AG09309 (cell line): Measurements from ENCODE around the gene MUSK.
A peak's percentile ranks its signal among the peaks of the same experiment; 100 is the strongest.

Experiments
- DNase-seq: peaks from one replicate; pipeline ENCODE4 v3.0.0-alpha.2; 2010; ENCODE audit warnings: low read depth
- H3K4me3 ChIP-seq: 2 replicates; pipeline ENCODE4 v1.5.1; 2011; ENCODE audit warnings: mild to moderate bottlenecking, low read depth, low read length, moderate library complexity; ENCODE audit not compliant: control insufficient read depth
- TF ChIP-seq, protein P1 (sequence below): IDR thresholded peaks from 2 replicates; pipeline ENCODE4 v1.5.1; 2011; ENCODE audit warnings: mild to moderate bottlenecking, low read depth, low read length, inconsistent platforms; ENCODE audit not compliant: insufficient read depth, control insufficient read depth; ENCODE audit errors: missing control alignments

The MUSK gene

DNA sequence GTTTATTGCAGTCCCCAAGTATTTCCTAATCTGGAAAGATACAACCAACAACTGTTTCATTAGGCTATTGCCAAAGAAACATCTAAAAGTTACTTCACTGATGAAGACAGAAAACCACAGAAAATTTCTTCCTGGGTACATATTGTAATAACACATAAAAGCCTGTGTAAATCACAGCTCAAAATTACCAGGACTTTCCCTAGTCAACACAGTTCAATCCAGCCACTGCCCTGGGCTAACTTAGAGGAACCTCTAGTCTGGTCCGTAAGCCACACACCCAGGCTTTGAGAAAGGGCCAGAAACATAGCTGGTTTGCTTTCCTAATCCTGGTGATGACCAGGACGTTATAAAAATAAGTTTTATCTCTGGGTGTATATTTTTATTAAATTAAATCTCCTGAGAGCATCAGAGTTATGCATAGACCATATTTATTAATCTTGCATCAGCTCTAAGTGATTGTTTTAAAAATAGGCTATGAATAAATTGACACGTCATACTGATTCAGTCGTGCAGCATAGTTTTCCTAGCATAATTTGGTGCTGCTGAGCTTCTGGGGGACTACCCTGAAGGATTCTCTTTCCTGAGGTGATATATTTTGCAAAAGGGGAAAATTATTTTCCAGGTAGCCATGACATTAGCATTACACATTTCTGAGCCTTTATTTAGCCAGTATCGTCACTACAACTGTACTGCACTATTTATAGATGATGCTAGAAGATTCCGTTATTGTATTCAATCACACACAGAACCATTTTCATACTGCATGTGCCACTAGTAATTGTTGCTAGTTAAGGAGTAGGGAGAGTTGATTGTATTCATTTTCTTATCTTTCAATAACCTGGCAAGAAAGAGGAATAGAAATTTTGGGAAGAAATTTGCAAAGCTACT lies 12.6 kb upstream of the MUSK start:
- TF ChIP-seq, protein P1, sequence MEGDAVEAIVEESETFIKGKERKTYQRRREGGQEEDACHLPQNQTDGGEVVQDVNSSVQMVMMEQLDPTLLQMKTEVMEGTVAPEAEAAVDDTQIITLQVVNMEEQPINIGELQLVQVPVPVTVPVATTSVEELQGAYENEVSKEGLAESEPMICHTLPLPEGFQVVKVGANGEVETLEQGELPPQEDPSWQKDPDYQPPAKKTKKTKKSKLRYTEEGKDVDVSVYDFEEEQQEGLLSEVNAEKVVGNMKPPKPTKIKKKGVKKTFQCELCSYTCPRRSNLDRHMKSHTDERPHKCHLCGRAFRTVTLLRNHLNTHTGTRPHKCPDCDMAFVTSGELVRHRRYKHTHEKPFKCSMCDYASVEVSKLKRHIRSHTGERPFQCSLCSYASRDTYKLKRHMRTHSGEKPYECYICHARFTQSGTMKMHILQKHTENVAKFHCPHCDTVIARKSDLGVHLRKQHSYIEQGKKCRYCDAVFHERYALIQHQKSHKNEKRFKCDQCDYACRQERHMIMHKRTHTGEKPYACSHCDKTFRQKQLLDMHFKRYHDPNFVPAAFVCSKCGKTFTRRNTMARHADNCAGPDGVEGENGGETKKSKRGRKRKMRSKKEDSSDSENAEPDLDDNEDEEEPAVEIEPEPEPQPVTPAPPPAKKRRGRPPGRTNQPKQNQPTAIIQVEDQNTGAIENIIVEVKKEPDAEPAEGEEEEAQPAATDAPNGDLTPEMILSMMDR, result no peak
- DNase-seq, result peak; percentile 97
- no peak overlapping the region for H3K4me3 ChIP-seq

DNA sequence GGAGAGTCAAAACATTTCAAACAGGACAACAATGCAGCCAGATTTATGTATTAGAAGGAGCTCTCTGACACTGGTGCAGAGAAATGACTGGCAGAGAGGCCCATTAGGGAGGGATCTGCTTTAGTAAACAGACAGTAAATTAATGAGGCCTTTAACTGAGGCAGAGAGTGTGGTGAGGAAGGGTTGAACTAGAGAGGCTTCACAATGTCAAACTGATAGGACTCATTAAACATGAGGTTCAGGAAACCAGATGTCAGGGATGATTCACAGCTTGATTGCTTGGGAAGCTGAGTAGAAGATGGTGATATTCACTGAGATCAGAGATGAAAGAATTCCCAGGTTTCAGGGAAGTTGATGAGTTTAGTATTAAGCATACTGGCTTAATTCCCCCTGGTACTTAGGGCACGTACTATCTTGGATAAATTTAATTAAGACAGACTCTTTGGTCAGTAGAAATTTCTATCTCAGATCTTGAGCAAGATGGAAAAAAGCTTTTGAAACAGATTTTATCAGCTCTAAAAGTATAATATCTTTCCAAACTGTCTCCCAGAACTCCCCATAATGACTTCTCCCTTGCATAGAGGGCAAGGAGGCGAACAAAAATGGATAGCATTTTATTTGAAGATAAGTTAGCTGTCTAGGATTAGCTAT lies 8.6 kb upstream of the MUSK start:
- peak; percentile 55 for DNase-seq
- TF ChIP-seq, protein P1, result no peak
- no peak overlapping the region for H3K4me3 ChIP-seq

DNA sequence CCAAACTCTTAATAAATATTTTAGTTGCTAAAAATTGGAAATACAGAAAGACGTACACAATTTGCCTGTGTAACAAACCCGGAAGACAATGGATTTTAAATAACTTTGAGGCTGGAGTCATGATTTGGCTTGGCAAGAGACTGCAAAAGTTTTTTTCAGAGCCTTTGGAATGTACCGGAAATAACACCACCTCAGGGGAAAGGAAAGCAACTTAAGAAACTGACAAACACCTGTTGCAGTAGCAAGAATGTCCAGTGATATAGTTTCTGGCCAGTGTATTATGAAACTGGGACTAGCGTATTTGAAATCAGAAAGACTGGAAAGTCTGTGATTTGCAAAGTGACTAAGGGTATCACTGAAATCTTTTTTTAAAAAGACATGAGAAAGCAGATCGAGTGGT lies 842 bp downstream of the MUSK start:
- no peak for DNase-seq
- no peak overlapping the region for H3K4me3 ChIP-seq
- TF ChIP-seq, protein P1, result no peak

DNA sequence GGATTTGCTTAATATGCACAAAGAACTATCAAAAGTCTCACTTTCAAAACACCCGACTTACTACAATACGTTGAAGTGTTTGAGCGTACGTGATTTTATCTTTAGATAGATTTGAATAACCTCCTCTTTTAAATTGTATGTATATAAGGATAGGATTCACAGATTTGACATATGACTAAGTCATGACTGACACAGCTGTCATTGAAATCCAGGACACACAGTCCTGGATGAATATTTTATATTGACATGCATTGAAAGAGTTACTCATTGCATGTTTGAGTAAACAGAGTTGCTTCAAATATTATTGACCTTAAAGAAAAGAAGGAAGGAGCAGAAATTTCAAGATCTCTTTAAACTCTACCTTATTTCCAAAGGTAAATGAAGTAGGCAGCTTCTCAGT lies 3.3 kb downstream of the MUSK start:
- TF ChIP-seq, protein P1, result no peak
- DNase-seq, result no peak
- no peak overlapping the region for H3K4me3 ChIP-seq

DNA sequence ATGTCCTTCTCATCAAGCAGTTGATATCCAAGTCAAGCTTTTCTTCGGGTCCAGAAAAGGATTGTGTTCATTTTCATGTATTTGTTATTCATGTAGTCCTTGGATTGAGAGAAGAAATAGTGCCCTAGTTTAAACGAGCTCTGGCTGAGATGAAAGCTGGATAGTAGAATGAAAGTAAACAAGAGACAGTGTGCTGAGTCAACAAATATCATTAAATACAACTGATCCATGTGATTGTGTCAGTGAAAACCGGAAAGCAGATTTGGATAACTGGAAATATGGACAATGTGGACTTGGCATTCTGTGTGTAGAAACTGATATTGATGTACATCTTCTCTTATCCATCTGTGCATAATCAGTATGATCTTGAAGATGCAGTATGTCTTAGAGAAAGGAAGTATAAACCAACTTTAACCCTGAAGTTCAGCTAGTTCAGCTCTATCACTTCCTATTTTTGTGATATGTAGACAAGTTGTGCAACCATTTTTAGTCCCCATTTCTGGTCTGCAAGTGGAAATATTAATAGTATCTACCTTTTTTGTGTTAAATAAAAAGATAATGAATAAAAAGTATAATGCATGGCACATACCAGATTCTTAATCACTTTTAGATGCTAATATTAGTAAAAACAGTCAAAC lies 4.4 kb downstream of the MUSK start:
- no peak for DNase-seq
- H3K4me3 ChIP-seq, result no peak overlapping the region
- TF ChIP-seq, protein P1, result no peak

DNA sequence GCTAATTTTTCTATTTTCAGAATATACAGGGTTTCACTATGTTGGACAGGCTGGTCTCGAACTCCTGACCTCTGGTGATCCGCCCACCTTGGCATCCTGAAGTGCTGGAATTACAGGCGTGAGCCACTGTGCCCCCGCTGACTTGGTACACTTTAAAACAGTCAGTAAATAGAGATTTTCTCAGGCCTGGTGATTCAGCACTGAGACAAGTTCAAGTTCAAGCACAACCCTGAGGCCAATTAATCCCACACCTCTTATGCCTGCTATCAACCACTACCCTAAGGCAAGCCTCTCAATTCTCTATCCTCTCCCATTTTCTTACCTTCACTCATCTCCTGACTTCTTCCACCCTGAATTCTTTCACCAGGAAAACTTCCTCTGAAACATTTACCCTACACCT lies 18.9 kb downstream of the MUSK start:
- DNase-seq, result no peak
- TF ChIP-seq, protein P1, result no peak
- H3K4me3 ChIP-seq, result no peak overlapping the region
